ENCODE results near the gene CASZ1.

The CASZ1 gene

GRCh38 chr1:10647414-10648170, 148.9 kb downstream of the CASZ1 start:
- no peak for DNase-seq

DNA sequence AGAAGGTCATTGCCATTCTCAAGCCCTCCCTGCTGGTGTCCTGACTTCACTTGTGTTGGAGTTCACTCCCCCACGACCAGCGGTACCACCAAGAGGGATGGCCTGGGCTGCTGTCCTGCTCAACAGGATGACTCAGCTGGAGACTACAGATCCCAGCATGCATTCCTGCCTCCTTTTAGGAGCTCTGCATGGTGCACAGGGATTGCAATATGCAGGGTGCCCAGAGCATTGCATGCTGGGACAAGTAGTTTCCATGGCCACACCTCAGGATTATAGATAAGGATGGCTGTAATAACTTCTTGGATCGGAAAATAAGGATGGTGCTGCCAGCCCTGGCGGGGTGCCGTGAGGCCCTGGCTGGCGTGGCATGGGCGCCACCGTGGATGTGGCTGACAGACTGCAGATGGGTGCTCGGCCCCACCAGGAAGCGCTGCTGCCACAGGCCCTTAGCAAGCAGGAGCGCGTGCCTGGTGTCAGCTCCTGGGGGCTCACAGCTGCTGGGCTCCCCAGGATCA, 150.0 kb downstream of the CASZ1 start:
- no peak for DNase-seq

DNA sequence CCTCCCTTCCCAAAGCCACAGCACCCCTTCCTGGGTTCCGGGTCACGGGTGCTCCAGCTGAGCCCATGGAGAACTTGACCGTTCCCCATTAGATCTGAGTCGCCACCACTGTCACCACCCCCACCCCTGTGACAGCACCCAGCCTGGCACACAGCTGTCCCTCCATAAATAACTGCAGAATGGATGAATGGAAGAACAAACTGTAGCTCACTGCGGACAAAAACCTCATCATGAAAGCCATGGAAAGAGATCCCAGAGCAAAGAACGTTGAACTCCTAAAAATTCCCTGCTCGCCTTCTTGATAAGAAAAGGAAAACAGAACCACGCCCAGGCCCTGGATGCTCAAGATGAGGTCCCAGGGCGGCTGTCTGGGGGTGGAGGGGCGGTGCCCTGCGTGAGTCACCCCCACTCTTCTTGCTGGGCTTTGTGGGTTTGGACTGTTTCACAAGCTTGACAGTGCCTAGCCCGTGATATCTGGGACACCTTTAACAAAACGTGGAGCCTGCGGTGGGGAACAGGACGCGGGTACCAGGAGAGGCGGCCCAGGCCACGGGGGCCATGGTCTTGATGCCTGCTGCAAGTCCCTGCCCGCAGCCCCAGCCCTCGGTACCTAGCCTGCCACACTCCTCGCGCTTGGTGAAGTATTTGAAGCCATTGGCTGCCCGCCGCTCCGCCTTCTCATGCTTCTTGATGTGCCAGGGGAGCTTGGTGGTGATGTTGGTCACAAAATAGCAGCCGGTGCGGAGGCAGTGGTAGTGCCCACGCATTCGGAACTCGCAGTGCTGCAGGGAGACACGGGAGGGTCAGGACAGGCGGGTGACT, 151.9 kb downstream of the CASZ1 start:
- no peak for DNase-seq

- DNase-seq = no peak
Measured at GRCh38 chr1:10643607-10644306, 152.7 kb downstream of the CASZ1 start.

DNA sequence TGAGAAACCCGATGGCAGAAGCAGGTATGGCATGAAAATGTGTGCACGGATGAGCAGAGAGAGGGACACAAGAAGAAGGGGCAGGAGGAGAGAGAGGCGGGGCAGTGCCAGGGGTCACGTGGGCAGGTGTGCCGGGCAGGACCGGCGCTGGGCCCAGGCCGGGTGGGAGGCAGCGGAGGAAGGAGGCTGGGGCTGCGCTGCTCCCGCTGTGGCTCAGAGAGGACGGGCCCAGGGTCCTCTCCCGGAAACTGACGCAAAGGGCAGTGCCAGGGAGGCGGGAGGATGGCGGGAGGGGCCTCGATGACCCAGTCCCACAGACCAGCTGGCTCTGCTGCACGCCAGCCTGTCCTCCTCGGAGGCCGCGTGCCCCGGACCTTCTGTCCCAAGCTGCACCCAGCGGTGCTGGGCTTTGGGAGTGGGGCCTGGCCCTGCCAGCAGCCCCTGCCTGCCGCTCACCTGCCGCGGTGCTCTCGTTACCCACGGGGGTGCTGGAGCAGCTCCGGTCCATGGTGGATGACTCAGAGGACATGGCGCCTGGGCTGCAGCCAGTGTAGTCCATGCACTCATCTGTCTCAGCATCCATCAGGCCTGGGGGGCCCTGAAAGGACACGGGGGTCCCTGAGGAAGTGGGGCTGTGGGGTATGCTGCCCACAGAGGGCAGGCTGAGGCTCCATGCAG, 153.9 kb downstream of the CASZ1 start:
- no peak for DNase-seq

DNA sequence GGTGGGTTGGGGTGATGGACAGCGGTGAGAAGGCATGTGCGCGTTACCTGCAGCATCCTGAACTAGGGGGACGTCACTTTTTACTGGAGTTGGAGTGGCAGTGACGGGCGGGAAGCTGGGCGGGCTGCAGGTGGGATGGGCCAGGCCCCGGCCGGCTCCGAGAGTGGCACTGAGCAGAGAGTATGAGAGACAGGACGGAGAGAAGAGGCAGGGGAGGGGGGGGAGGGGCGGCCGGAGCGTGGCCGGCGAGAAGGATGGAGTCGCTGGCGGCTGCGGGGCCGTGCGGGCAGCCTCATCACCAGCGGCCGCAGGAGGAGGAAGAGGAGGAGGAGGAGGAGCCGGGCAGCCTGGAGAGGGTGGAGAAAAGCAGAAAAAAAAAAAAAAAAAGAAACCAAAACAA, 154.5 kb downstream of the CASZ1 start:
- no peak for DNase-seq

DNA sequence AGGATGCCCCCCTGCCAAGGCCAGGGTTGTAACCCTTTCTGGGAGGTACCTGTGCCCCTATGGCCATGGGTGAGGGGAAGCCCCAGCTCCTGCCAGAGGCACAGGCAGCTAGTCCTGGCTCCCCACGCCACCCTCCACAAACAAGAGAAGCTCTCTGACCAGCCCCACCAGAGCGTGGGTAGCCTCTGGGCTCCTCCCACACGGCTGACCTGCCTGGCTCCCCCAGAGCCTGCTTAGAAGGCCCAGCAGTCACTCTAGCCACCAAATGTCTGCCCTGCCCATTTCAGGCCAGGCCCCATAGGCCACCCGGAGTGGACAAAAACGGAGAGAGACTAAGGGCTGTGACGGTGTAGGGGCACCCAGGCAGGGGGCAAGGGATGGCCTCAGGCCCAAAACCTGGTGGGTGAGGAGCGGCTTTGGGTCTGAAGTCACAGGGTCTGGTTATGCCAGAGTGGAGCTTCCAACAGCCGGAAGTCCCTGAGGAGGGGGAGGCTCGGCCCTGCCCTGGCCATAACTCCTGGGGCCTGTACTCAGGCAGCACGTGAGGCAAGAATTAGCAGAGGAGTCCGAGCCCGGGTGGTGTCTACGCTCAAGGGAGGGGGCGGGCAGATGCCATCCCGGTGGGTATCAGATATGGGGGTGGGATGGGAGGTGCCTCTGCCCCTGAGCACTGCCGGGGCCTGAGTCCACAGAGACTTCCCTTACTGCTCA, 155.4 kb downstream of the CASZ1 start:
- DNase-seq = no peak

DNA sequence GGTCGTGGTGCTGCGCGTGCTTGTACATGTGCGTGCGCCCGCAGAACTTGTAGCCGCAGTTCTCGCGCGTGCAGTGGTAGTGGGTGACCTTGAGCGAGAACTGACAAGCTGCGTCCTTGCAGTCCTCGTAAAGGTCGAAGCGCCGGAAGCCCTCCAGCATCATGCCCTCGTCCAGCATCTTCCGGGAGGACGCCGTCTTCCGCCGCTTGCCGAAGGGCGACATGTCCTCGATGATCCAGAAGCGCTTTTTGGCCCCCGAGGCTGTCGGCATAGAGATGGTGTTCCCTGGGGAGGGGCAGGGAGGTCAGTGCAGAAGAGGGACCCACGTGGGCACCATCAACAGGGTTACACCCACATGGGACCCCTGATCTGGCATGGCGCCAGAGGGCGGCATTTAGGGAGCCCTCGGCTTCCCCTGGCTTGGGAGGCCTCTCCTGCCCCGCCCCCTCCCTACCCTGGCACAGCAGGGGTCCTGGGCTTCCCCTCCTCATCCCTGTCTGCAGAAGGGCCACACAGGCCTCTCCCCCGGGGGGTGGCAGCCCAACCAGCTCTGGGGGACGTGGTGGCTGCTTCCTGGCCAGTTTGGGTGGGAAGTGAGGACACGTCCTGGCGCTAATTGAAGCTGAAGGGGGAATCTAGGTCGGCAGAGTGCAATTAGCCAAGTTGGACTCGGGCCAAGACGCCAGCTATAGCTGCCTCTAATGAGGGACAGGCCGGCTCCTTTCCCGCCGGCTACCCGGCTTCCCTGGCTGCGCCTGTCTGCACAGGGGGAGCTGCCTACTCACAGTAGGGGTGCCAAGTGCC, 156.5 kb downstream of the CASZ1 start:
- no peak for DNase-seq

GRCh38 chr1:10639011-10639774, 157.3 kb downstream of the CASZ1 start:
- no peak for DNase-seq

GRCh38 chr1:10638559-10639005, 157.9 kb downstream of the CASZ1 start:
- no peak for DNase-seq

DNA sequence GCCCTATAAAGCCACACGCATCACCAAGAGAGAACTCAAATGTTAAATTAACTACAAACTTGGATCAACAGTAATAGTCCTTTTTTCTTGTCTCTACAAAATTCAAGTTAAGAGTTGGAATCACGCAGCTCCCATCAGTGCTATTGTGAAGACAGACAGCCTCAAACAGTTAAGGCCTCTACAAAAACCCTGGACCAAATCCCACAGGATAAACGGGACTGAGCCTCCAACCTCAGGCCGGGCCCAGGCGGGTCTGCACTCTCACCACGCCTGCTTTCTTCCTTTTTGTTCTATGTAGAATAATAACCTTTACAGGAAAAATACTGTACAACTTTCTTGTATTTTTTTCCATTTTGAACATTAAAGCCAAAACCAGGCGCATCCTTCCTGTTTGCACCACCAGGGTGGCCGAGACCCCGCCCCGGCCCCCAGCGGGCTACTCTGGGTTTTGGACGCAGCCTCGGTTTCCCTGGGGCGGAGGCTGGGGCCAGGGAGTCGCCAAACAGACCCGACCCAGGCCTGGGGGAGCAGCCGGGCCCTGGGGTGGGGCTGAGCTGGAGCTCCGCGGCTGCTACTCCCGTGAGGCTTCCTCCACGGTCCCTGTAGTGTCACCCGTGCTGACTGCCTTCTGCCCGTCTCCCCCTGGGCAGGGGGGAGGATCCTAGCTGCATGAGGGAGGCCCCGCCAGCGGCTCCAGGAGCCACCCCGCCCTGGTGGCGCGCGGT, 158.4 kb downstream of the CASZ1 start:
- DNase-seq = no peak

- no peak for DNase-seq
Measured at GRCh38 chr1:10637400-10637799, 159.0 kb downstream of the CASZ1 start.

DNA sequence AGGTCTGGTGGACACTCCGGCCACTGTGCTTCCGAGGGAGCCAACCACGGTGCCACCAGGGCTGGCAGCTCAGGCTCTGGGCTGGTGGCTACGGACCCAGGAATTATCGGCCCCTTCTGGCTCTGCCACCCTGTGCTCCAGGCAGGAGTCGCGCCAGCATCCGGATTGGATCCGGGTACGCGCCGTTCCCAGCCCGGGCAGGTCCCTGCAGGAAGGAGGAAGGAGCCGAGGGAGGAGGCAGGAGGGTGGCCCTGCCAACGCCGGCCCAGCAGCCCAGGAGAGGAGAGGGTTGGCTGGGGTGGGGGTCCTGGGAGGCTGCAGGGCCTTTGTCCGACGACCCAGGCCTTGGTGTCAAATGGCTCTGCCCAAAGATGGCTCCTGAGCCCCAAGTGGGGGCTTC, 160.5 kb downstream of the CASZ1 start:
- no peak for DNase-seq

- no peak for DNase-seq
Measured at GRCh38 chr1:10635085-10635896, 161.2 kb downstream of the CASZ1 start.

- DNase-seq = no peak
Measured at GRCh38 chr1:10634428-10635084, 161.9 kb downstream of the CASZ1 start.

DNA sequence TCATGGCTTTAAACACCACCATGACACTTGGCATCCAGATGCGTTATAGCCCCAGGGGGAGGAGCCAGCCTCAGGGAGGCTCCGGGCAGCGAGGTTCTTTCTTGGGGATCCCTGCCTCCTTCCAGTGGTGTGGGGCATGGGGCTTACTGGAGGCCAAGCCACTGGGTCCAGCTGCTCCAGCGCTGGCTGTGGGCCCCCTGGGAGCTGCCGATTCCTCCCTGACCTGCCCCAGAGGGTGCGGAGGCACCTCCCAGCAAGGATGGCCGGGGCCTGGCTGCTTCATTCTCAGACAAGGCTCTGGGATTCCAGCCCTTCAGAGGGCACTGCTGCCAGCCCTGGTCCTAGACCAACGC, 162.4 kb downstream of the CASZ1 start:
- no peak for DNase-seq

DNA sequence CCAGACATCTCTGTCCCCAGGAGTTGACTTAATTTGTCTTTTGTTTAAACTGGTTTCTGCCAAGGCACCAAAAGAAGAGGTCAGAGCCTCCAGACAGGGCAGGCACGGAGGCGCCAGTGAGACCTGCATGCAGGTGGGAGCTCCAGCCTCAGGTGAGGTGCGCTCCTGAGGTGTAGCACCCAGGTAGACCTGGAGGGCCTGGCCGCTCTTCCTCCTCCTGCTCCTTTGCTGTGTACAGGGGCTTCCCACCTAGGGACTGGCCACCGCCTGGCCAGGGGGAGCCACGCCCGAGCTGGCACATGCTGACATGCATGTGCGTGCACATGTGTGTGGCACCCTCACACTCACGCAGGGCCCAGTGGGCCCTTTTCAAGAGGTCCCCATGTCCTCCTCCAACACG, 163.0 kb downstream of the CASZ1 start:
- no peak for DNase-seq

DNA sequence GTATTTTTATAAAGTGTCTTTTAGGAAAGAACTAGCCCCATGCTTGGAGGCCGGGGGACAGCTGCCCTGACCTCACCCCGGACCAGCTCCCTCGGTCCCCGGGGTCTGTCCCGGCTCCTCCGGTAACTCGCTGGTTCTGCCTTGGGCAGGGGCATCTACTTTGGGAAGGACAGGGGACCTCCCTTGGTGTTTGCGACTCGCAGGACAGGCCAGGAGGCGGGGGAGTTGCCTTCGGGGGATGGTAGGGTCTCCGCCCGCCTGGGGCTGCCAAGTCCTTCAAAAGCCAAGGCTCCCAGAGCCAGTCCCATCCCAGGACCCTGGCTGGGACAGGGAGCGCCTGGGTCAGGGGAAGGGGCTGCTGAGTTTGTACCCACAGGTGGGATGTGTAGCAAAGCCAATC, 163.8 kb downstream of the CASZ1 start:
- no peak for DNase-seq

Data from NCI-H2227 treated with DMSO at 0.1 percent for 48 hours (cell line).